ENCODE results near the gene FLT4. TPM values are rescaled to one million over a fixed set of nuclear protein-coding genes. Genes with fewer than 3 reads are reported as not detected.

The FLT4 gene
- total and polyA plus RNA-seq, 7 donors: 1.7 to 7.3 (median 3.5) TPM

DNA sequence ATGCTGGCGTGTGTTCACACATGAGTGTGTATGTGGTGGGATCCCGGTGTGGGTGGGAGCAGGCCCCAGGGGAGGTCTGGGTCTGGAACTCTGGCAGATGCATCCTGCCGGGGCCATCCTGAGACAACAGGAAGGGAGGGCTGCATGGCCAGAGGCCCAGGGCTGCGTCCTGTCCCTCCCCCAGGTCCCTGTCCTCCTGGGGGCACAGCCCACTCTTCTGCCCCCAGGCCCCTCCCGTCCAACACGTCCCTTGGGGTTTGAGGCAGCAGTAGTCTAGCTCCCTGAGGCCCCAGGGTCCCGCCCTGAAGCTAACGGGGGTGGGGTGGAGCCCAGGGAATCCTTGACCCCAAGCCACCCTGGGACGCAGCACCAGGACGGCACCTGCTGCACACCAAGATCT, 16.6 kb downstream of the FLT4 start:
- Histone ChIP-seq H3K36me3 (ENCODE audit: insufficient read depth in 1 of 2, low read depth in 1 of 2) (no peaks in the 10 kb centered on the region), H3K9me3 (no peaks in the 10 kb centered on the region), H3K27me3 (ENCODE audit: insufficient read depth in 3 of 3, low read length in 2 of 3) (no peaks in the 10 kb centered on the region), H3K4me1 (no peaks in the 10 kb centered on the region), H3K27ac (no peak overlapping the region), H3K4me3 (no peak overlapping the region)
- peak; percentile 11 to 43 for DNase-seq
- TF ChIP-seq CTCF (IDR thresholded peaks at IDR 0.05): no peak
- intact Hi-C loops (cut with DNase I): no loop called here
- ATAC-seq: no peak
- WGBS, 3 donors: 57 to 61% (median 60%) methylated on average over 9 to 10 of the region's 10 CpGs

DNA sequence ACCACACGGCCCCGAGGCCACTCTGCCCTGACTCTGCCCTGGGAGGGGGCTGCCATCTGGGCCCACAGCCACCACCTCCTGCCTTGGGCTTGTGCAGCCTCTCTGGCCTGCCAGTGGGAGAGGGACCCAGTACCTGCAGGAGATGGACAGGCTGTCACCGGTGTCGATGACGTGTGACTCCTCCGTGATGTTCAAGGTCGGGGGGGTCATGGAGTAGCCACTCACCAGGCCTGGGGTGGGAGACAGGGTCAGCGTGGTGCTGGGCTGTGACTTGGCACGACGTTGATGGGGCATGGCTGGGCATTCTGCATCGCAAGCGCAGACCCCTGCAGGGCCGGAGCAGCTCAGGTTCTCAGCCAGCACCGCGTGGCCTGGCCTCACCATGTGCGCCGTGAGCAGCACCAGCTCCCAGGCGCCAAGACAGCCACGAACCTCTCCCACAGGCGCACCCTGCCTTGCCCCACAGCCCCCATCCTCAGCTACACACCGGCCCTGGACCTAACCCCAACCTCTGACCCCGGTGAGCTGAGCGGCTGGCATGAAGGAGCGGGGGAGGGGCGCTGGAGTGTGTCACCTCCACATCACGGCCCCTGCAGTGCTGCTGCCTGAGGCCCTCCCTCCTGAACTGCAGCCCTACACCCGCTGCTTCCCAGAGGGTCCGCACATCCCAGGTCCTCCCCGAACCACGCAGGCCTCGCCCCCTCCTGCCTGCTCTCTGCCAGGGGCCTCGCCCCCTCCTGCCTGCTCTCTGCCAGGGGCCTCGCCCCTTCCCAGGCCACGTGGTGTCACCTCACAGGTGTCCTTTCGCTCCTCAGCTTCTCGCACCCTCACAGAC, 17.6 kb downstream of the FLT4 start:
- Histone ChIP-seq H3K4me3 (no peak overlapping the region), H3K27me3 (ENCODE audit: insufficient read depth in 3 of 3, low read length in 2 of 3) (no peaks in the 10 kb centered on the region), H3K36me3 (ENCODE audit: insufficient read depth in 1 of 2, low read depth in 1 of 2) (no peaks in the 10 kb centered on the region), H3K4me1 (no peaks in the 10 kb centered on the region), H3K9me3 (no peaks in the 10 kb centered on the region), H3K27ac (no peak overlapping the region)
- DNase-seq (peak; percentile 5 to 51), ATAC-seq (no peak)
- intact Hi-C loops (cut with DNase I): no loop called here
- WGBS, 3 donors: 67 to 72% (median 69%) methylated on average over 32 to 36 of the region's 36 CpGs
- TF ChIP-seq CTCF (IDR thresholded peaks at IDR 0.05): no peak

GRCh38 chr5:180630426-180630825, 19.0 kb downstream of the FLT4 start:
- Histone ChIP-seq H3K4me3 (no peak overlapping the region), H3K4me1 (no peaks in the 10 kb centered on the region), H3K36me3 (ENCODE audit: insufficient read depth in 1 of 2, low read depth in 1 of 2) (no peaks in the 10 kb centered on the region), H3K27me3 (ENCODE audit: insufficient read depth in 3 of 3, low read length in 2 of 3) (peaks cover 0 to under 1% (median 0%) of the 10 kb centered on the region in 3 donors), H3K9me3 (no peaks in the 10 kb centered on the region), H3K27ac (no peak overlapping the region)
- no peak for TF ChIP-seq CTCF (IDR thresholded peaks at IDR 0.05)
- intact Hi-C loops (cut with DNase I): no loop called here
- ATAC-seq: no peak
- no peak for DNase-seq
- WGBS, 3 donors: 84 to 90% (median 86%) methylated on average over 13 to 22 of the region's 22 CpGs

DNA sequence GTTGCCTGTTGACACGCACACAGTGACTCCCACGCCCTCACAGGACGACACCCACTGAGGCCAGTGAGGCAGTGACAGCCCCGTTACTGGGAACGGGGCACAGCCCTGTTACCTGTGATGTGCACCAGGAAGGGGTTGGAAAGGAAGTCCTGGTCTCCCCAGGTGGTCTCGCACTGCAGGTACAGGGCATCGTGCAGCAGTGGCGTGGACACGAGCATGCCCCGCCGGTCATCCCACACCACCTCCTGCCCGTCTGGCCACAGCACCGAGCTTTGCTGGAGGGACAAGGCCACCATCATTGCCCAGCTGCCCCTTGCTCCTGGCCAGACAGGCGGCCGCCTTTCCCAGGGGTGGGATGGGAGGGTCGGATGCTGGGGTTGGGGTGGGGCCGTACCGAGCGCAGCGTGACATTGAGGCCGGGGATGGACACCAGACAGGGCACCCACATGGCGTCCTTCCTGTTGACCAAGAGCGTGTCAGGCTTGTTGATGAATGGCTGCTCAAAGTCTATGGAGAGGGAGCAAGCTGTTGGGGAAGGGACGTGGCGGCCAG, 19.5 kb downstream of the FLT4 start:
- intact Hi-C loops (cut with DNase I): no loop called here
- TF ChIP-seq CTCF (IDR thresholded peaks at IDR 0.05): no peak
- peaks cover 0 to 5% (median 3%) of the 10 kb centered on the region in 3 donors for H3K27me3 ChIP-seq (ENCODE audit: insufficient read depth in 3 of 3, low read length in 2 of 3)

More for the DNA sequence above, 19.5 kb downstream of the FLT4 start:
- Histone ChIP-seq H3K4me1 (no peaks in the 10 kb centered on the region), H3K27ac (no peak overlapping the region), H3K36me3 (ENCODE audit: insufficient read depth in 1 of 2, low read depth in 1 of 2) (no peaks in the 10 kb centered on the region), H3K9me3 (no peaks in the 10 kb centered on the region), H3K4me3 (no peak overlapping the region)
- DNase-seq (no peak), ATAC-seq (no peak)
- WGBS, 3 donors: 82 to 89% (median 85%) methylated on average over 25 of the region's 25 CpGs
